IPS DF 6.9 (cell line): ENCODE data around the gene ZNF346.

Experiments
- DNase-seq: peaks from one replicate; pipeline ENCODE4 v3.0.0-alpha.2; 2013; ENCODE audit warnings: low read depth, low spot score
- H3K27ac ChIP-seq: one replicate; pipeline ENCODE4 v1.5.1; 2013; ENCODE audit warnings: low read length, control low read depth
- H3K27me3 ChIP-seq: 2 replicates; pipeline ENCODE4 v1.6.1; 2013; ENCODE audit warnings: mild to moderate bottlenecking, low read length; ENCODE audit not compliant: control insufficient read depth, insufficient read depth
- H3K36me3 ChIP-seq: 2 replicates; pipeline ENCODE4 v1.6.1; 2013; ENCODE audit warnings: low read length; ENCODE audit not compliant: control insufficient read depth, insufficient read depth
- H3K4me1 ChIP-seq: 2 replicates; pipeline ENCODE4 v1.6.1; 2013; ENCODE audit warnings: low read length; ENCODE audit not compliant: control insufficient read depth, insufficient read depth
- H3K4me3 ChIP-seq: 2 replicates; pipeline ENCODE4 v1.5.1; 2013; ENCODE audit warnings: mild to moderate bottlenecking, low read length
- H3K9me3 ChIP-seq: 2 replicates; pipeline ENCODE4 v1.6.1; 2013; ENCODE audit warnings: low read length, inconsistent platforms; ENCODE audit not compliant: control insufficient read depth, insufficient read depth
- WGBS: extraction: QIAGEN DNeasy Blood & Tissue Kit; methylation state at CpG from one replicate; pipeline ENCODE4 v1.1.7; 2013; ENCODE audit warnings: mixed read lengths, missing lambda C conversion rate; ENCODE audit not compliant: insufficient read length, insufficient coverage; 5-methylcytosine and 5-hydroxymethylcytosine counted together

The ZNF346 gene

GRCh38 chr5:177113566-177114424, 91.3 kb downstream of the ZNF346 start:
- no peak for DNase-seq
- H3K4me3 ChIP-seq = no peak overlapping the region
- no peak overlapping the region for H3K27ac ChIP-seq
- no peaks in the 10 kb centered on the region for H3K4me1 ChIP-seq
- no peaks in the 10 kb centered on the region for H3K27me3 ChIP-seq
- WGBS = no CpG with 5 or more reads among the region's 14 CpGs
- H3K9me3 ChIP-seq = no peaks in the 10 kb centered on the region
- no peaks in the 10 kb centered on the region for H3K36me3 ChIP-seq

GRCh38 chr5:177116631-177117373, 94.3 kb downstream of the ZNF346 start:
- Histone ChIP-seq H3K27me3 (no peaks in the 10 kb centered on the region), H3K9me3 (no peaks in the 10 kb centered on the region), H3K27ac (no peak overlapping the region), H3K4me1 (no peaks in the 10 kb centered on the region), H3K36me3 (no peaks in the 10 kb centered on the region), H3K4me3 (no peak overlapping the region)
- no CpG with 5 or more reads among the region's 49 CpGs for WGBS
- DNase-seq = no peak

- no CpG with 5 or more reads among the region's 30 CpGs for WGBS
- no peak overlapping the region for H3K4me3 ChIP-seq
- no peaks in the 10 kb centered on the region for H3K27me3 ChIP-seq
Measured at GRCh38 chr5:177117441-177118045, 95.0 kb downstream of the ZNF346 start.

GRCh38 chr5:177122566-177122965, 100.1 kb downstream of the ZNF346 start:
- no peaks in the 10 kb centered on the region for H3K4me1 ChIP-seq
- WGBS = no CpG with 5 or more reads among the region's 5 CpGs
- DNase-seq = no peak
- no peaks in the 10 kb centered on the region for H3K9me3 ChIP-seq
- H3K4me3 ChIP-seq = no peak overlapping the region
- H3K27ac ChIP-seq = no peak overlapping the region
- H3K27me3 ChIP-seq = no peaks in the 10 kb centered on the region
- H3K36me3 ChIP-seq = no peaks in the 10 kb centered on the region

More at GRCh38 chr5:177117441-177118045, 95.0 kb downstream of the ZNF346 start:
- Histone ChIP-seq H3K9me3 (no peaks in the 10 kb centered on the region), H3K4me1 (no peaks in the 10 kb centered on the region), H3K36me3 (no peaks in the 10 kb centered on the region), H3K27ac (no peak overlapping the region)
- DNase-seq = no peak

DNA sequence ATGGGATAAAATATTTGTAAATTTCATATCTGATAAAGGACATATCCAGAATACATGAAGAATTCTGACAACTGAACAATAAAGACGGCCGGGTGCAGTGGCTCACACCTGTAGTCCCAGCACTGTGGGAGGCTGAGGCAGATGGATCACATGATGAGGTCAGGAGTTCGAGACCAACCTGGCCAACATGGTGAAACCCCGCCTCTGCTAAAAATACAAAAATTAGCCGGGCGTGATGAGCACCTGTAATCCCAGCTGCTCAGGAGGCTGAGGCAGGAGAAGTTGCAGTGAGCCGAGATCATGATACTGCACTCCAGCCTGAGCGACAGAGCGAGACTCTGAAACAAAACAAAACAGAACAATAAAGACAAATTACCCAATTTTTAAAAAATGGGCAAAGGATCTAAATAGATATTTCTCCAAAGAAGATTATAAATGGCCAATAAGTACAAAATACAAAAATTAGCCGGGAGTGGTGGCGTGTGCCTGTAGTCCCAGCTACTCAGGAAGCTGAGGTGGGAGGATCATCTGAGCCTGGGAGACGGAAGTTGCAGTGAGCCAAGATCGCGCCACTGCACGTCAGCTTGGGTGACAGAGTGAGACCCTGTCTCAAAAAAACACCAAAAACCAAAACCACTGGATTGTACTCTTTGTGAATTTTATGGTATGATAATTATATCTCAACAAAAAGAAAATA, 101.4 kb downstream of the ZNF346 start:
- DNase-seq = no peak
- Histone ChIP-seq H3K36me3 (no peaks in the 10 kb centered on the region), H3K27ac (no peak overlapping the region), H3K9me3 (no peaks in the 10 kb centered on the region), H3K4me3 (no peak overlapping the region), H3K27me3 (no peaks in the 10 kb centered on the region), H3K4me1 (no peaks in the 10 kb centered on the region)
- WGBS = no CpG with 5 or more reads among the region's 15 CpGs

GRCh38 chr5:177124486-177124991, 102.0 kb downstream of the ZNF346 start:
- Histone ChIP-seq H3K4me1 (no peaks in the 10 kb centered on the region), H3K27ac (no peak overlapping the region), H3K4me3 (no peak overlapping the region), H3K36me3 (no peaks in the 10 kb centered on the region), H3K9me3 (no peaks in the 10 kb centered on the region), H3K27me3 (no peaks in the 10 kb centered on the region)
- DNase-seq = no peak
- WGBS = no CpG with 5 or more reads among the region's 4 CpGs

DNA sequence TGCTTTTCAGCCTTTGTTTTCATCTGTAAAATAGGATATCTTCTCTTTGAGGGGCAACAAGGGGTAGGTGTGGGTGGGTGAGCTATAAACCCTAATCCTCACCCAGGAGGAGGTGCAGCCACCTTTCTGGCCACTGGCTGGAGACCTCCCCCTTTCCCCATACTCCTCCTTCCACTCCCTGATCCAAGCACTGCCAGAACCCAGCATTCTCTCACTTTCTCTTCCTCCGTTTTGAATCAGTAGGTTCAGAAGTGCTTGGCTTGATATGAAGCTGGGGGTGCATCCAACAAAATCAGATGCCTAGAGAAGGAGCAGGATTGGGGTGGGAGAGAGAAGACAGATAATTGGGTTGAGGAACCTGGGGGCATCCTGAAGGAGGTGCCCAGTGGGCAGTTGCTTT, 104.3 kb downstream of the ZNF346 start:
- no CpG with 5 or more reads among the region's 1 CpG for WGBS
- H3K36me3 ChIP-seq = no peaks in the 10 kb centered on the region
- no peak overlapping the region for H3K27ac ChIP-seq
- no peak overlapping the region for H3K4me3 ChIP-seq
- peaks cover 3% of the 10 kb centered on the region for H3K4me1 ChIP-seq
- no peak for DNase-seq
- no peaks in the 10 kb centered on the region for H3K9me3 ChIP-seq
- no peaks in the 10 kb centered on the region for H3K27me3 ChIP-seq

DNA sequence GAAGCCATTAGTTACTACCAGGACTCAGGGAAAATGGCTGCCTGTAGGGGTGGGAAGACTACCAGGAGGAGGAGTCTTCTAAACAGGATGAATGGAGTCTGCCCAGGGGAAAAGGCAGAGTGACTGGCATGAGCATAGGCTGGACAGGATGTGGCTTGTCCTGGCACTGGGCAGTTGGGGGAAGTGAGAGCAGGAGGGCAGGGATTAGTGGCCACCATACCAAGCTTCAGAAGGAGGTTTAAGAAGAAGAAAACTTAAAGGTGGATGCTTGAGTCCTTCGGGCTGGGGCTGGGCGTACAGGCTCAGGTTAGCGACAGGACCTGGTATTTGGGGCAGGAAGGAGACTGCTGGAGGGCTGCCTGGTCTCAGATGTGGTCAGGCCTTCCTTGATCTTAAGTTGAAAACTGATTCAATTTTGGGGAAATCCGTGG, 106.1 kb downstream of the ZNF346 start:
- WGBS = no CpG with 5 or more reads among the region's 4 CpGs
- Histone ChIP-seq H3K4me1 (peaks cover 3% of the 10 kb centered on the region), H3K9me3 (no peaks in the 10 kb centered on the region), H3K27me3 (no peaks in the 10 kb centered on the region), H3K36me3 (no peaks in the 10 kb centered on the region), H3K4me3 (no peak overlapping the region), H3K27ac (no peak overlapping the region)
- no peak for DNase-seq

- no CpG with 5 or more reads among the region's 5 CpGs for WGBS
- H3K9me3 ChIP-seq = no peaks in the 10 kb centered on the region
- H3K27me3 ChIP-seq = no peaks in the 10 kb centered on the region
- peaks cover 4% of the 10 kb centered on the region; the same call in 1 of the 2 replicates for H3K36me3 ChIP-seq
- peaks cover 3% of the 10 kb centered on the region for H3K4me1 ChIP-seq
- DNase-seq = no peak
- H3K27ac ChIP-seq = no peak overlapping the region
- H3K4me3 ChIP-seq = no peak overlapping the region
Measured at GRCh38 chr5:177130211-177131018, 107.9 kb downstream of the ZNF346 start.
